Kidney epithelial cell (primary cell): Measurements from ENCODE around the gene PFKL. TPM values are rescaled to one million over a fixed set of nuclear protein-coding genes. Genes with fewer than 3 reads are reported as not detected.

Experiments
- DNase-seq: peaks from one replicate; pipeline ENCODE4 v3.0.0-alpha.2; 2010; ENCODE audit warnings: low read depth
- H3K27me3 ChIP-seq: 2 replicates; pipeline ENCODE4 v1.6.0; 2011; ENCODE audit warnings: low read length; ENCODE audit not compliant: control insufficient read depth, insufficient read depth
- H3K36me3 ChIP-seq: 2 replicates; pipeline ENCODE4 v1.5.1; 2011; ENCODE audit warnings: low read length; ENCODE audit not compliant: control insufficient read depth, insufficient read depth
- H3K4me3 ChIP-seq: 2 replicates; pipeline ENCODE4 v1.5.1; 2011; ENCODE audit warnings: low read depth, mild to moderate bottlenecking, control low read depth, low read length
- total RNA-seq: library from RNA; depleted of rRNA; stranded (reverse); fragments of >200 nt; gene quantifications from 2 replicates; pipeline ENCODE4 v1.2.3, GENCODE V29; 2015
- TF ChIP-seq, protein P1 (sequence below): IDR thresholded peaks from 2 replicates; pipeline ENCODE4 v1.5.1; 2011; ENCODE audit warnings: mild to moderate bottlenecking, moderate library complexity, low read length, control low read depth, inconsistent platforms; ENCODE audit not compliant: insufficient read depth, poor library complexity, severe bottlenecking

PFKL gene
- total RNA-seq, 1 donor from 2014 or later, result 75.8 TPM

DNA sequence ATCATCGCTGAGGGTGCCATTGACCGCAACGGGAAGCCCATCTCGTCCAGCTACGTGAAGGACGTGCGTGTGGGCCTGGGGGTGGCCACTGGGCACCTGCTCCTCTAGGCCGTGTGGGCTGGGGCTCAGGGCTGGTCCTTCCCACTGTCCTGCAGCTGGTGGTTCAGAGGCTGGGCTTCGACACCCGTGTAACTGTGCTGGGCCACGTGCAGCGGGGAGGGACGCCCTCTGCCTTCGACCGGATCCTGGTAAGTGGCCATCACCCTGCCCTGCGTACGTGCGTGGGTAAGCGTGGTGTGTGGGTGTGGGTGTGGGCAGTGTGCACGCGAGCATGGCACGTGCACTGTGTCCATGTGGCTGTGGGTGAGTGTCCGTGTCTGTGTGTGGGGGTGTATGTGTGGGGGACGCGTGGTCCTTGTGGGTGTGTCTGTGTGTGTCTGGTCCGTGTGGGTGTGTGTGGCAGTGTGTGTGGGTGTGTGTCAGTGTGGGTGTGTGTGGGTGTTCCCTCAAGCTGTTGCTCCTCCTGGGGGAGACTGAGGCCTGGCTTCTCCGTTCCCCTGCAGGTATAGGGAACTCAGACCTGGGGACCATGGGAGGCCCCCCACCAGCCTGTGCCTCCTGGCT is 16.5 kb downstream of the PFKL start:
- TF ChIP-seq, protein P1, sequence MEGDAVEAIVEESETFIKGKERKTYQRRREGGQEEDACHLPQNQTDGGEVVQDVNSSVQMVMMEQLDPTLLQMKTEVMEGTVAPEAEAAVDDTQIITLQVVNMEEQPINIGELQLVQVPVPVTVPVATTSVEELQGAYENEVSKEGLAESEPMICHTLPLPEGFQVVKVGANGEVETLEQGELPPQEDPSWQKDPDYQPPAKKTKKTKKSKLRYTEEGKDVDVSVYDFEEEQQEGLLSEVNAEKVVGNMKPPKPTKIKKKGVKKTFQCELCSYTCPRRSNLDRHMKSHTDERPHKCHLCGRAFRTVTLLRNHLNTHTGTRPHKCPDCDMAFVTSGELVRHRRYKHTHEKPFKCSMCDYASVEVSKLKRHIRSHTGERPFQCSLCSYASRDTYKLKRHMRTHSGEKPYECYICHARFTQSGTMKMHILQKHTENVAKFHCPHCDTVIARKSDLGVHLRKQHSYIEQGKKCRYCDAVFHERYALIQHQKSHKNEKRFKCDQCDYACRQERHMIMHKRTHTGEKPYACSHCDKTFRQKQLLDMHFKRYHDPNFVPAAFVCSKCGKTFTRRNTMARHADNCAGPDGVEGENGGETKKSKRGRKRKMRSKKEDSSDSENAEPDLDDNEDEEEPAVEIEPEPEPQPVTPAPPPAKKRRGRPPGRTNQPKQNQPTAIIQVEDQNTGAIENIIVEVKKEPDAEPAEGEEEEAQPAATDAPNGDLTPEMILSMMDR, result no peak
- H3K27me3 ChIP-seq, result no peaks in the 10 kb centered on the region
- DNase-seq, result no peak
- no peak overlapping the region for H3K4me3 ChIP-seq
- H3K36me3 ChIP-seq, result no peaks in the 10 kb centered on the region

DNA sequence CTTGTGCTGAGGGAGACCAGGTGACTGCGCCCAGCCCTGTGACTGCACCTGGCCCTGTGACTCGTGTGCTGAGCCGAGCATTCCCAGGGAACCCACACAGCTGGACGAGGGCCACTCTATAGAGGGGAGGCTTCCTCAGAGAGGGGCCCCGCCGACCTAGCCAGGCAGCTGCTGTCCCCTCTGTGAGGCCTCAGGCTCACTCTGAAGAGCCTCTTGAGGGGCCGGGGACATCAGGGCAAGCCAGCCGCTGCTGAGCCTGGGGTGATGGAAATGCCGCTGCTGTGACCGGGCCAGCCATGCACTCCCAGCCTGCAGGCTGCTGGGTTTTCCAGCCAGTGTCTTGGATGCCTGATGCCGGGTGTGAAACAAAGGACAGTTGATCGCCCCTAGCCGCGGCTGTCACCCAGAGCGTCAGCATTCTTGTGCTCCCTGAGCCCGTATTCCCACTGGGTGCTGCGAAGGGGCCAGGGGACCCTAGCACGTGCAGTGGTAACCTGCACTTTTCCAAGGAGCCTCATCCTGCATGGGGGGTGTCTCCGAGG is 17.5 kb downstream of the PFKL start:
- no peak for DNase-seq
- no peaks in the 10 kb centered on the region for H3K27me3 ChIP-seq
- TF ChIP-seq, protein P1, result no peak
- no peaks in the 10 kb centered on the region for H3K36me3 ChIP-seq
- H3K4me3 ChIP-seq, result no peak overlapping the region

DNA sequence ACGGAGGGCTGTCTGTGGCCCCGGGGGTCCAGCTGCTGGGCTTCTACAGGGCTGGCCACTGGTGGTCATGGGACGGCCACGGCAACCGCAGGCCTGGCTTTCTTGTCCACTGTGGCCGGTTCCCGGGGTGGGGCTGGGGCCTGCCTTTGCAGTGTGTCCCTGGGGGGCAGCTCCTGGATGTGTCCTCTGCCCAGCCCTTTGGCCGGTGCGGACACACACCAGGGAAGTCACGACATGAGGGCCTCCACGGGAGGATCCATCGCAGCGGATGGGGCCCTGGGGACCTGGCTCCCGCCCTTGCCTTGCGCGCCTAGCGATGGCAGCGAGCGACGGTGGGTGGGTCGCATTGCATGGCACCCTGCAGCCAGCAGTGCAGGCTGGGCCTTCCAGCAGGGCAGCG is 18.0 kb downstream of the PFKL start:
- no peaks in the 10 kb centered on the region for H3K27me3 ChIP-seq
- TF ChIP-seq, protein P1, result no peak
- no peak for DNase-seq
- H3K4me3 ChIP-seq, result no peak overlapping the region
- no peaks in the 10 kb centered on the region for H3K36me3 ChIP-seq

- no peaks in the 10 kb centered on the region for H3K27me3 ChIP-seq
- H3K36me3 ChIP-seq, result no peaks in the 10 kb centered on the region
- H3K4me3 ChIP-seq, result no peak overlapping the region
- TF ChIP-seq, protein P1, result no peak
- DNase-seq, result no peak
Observed at GRCh38 chr21:44318489-44319285, 18.8 kb downstream of the PFKL start.

DNA sequence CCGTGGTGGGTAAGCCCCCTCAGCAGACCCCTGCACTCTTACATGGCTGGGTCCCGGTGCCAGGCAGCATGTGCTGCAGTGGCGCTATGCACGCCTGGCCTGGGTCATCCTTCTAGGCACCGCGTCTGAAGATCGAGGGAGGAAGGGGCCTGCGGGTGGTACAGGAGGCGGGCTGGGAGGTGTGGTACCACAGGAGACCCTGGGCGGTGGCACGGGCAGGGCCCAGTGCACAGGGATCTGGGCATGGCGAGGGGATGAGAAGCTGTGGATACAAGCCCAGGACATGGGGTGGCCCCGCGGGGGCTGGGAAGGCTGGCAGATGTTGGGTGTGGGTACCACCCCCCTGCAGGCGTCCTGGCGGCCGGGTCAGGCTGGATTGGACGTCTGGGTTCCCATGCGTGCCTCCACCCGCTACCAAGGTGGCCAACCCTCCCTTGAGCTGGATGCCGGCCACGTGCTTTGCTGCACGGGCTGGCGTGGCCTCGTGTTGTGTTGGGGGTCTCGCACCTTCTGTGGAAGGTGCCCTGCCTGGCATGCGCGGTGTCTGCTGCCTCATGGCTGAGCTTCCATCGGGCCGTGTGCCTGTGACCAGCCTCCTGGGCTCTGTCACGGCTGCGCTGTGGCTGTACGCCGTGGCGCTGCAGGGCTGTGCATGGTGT is 19.7 kb downstream of the PFKL start:
- no peak for DNase-seq
- Histone ChIP-seq H3K4me3 (no peak overlapping the region), H3K27me3 (no peaks in the 10 kb centered on the region), H3K36me3 (no peaks in the 10 kb centered on the region)
- TF ChIP-seq, protein P1, result no peak
